ENCODE results near the gene ETV3.

ETV3 gene

DNA sequence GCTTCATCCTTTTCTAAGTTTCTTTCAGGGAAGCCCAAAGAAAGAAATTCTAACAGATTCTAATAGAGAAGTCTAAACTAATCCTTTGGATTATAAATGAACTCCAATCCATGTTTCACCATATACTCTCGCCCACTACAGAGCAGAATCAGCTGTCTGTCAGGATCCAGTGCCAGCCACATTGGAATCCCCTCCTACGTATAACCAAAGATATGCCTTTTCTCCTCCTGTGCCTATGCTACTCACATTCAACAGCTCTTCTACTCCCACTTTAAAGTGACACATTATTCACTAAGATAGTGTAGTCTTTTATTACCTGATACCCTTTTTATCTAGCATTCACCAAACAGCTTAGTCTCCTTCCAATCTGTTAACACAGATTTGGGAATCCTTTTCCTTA is 3.1 kb downstream of the ETV3 start:
- Histone ChIP-seq H3K9me3 (ENCODE audit: control insufficient read depth in 5 of 5, low read length in 5 of 5) (no peaks in the 10 kb centered on the region), H3K9ac (ENCODE audit: low read length in 5 of 5) (no peak overlapping the region), H3K36me3 (ENCODE audit: control insufficient read depth in 5 of 5, insufficient read depth in 5 of 5, low read length in 5 of 5) (peaks cover 54 to 60% (median 60%) of the 10 kb centered on the region in 5 donors), H3K27ac (ENCODE audit: low read depth, low read length) (no peak overlapping the region), H3K4me1 (ENCODE audit: control insufficient read depth in 5 of 5, insufficient read depth in 5 of 5, low read length in 5 of 5) (peaks cover 3 to 50% (median 32%) of the 10 kb centered on the region in 5 donors), H3K4me3 (ENCODE audit: low read depth in 1 of 5, low read length in 5 of 5) (no peak overlapping the region), H3K27me3 (ENCODE audit: control insufficient read depth in 5 of 5, insufficient read depth in 4 of 5, low read length in 5 of 5) (no peaks in the 10 kb centered on the region)

DNA sequence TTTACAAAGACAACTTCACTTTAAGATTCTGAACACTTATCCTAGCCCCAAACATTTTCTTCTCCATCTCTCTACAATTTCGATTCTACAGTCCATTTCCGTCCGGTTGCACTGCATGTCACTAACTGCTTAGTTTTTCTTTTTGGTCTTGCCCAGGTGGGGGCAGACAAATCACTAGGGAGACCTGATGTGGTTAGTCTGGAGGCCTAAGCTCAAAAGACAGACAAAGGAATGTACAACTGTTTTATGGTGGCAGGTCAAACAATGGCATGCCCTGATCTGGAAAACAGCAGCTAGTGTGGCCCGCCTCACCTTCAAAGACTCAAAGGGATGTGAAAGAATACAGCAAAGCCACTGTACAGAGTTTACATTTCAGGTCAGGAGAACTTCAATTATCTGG is 3.8 kb downstream of the ETV3 start:
- peaks cover 56 to 64% (median 61%) of the 10 kb centered on the region in 5 donors for H3K36me3 ChIP-seq (ENCODE audit: control insufficient read depth in 5 of 5, insufficient read depth in 5 of 5, low read length in 5 of 5)

DNA sequence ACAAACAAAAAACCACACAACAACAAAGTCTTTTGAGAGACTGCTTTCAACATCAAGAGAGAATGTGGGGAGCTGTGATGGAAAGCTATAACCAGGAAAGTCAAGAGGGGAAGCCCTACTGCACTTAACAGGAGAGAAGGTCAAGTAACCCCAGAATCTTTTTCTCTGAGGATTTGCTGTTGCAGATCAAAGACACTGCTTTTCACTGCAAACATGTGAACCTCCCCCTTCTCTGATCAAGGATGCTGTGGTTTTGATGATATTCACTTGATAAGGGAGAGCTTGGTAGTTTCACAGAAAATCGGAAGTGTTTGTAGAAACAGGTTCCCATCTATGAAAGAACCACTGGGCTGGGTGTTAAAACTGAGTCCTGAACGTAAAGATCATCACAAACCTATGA is 4.8 kb downstream of the ETV3 start:
- Histone ChIP-seq H3K4me3 (ENCODE audit: low read depth in 1 of 5, low read length in 5 of 5) (no peak overlapping the region), H3K9ac (ENCODE audit: low read length in 5 of 5) (no peak overlapping the region), H3K4me1 (ENCODE audit: control insufficient read depth in 5 of 5, insufficient read depth in 5 of 5, low read length in 5 of 5) (peaks cover 0 to 39% (median 22%) of the 10 kb centered on the region in 5 donors), H3K9me3 (ENCODE audit: control insufficient read depth in 5 of 5, low read length in 5 of 5) (no peaks in the 10 kb centered on the region), H3K27me3 (ENCODE audit: control insufficient read depth in 5 of 5, insufficient read depth in 4 of 5, low read length in 5 of 5) (no peaks in the 10 kb centered on the region), H3K27ac (ENCODE audit: low read depth, low read length) (no peak overlapping the region), H3K36me3 (ENCODE audit: control insufficient read depth in 5 of 5, insufficient read depth in 5 of 5, low read length in 5 of 5) (peaks cover 60 to 71% (median 61%) of the 10 kb centered on the region in 5 donors)

More for the DNA sequence above, 3.8 kb downstream of the ETV3 start:
- H3K4me1 ChIP-seq (ENCODE audit: control insufficient read depth in 5 of 5, insufficient read depth in 5 of 5, low read length in 5 of 5) = peaks cover 3 to 49% (median 30%) of the 10 kb centered on the region in 5 donors
- no peak overlapping the region for H3K27ac ChIP-seq (ENCODE audit: low read depth, low read length)
- no peak overlapping the region for H3K9ac ChIP-seq (ENCODE audit: low read length in 5 of 5)
- H3K27me3 ChIP-seq (ENCODE audit: control insufficient read depth in 5 of 5, insufficient read depth in 4 of 5, low read length in 5 of 5) = no peaks in the 10 kb centered on the region
- no peaks in the 10 kb centered on the region for H3K9me3 ChIP-seq (ENCODE audit: control insufficient read depth in 5 of 5, low read length in 5 of 5)
- no peak overlapping the region for H3K4me3 ChIP-seq (ENCODE audit: low read depth in 1 of 5, low read length in 5 of 5)

DNA sequence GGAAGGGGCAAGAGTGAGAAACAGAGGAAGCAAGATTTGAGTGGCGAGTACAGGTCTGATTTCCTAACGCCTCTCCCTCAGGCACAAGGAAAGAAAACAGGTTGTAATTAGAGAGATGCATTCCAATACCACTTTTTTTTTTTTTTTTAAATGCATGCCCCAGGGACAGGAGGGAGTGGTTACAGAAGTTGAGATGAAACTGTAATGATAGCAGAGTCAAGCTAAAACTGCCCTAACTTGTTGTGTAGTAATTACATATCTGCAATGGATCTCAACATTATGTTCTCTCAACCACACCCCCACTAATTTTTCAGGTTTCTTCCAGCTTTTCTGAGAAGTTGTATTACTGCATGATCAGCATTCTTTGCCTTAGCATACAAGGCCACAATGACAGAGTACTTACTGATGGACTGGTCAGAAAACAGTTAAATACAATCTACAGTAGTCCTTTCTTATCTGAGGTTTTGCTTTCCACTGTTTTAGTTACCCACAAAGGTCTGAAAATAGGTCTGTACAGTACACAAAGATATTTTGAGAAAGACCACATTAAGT is 5.5 kb downstream of the ETV3 start:
- no peak overlapping the region for H3K4me3 ChIP-seq (ENCODE audit: low read depth in 1 of 5, low read length in 5 of 5)
- H3K9me3 ChIP-seq (ENCODE audit: control insufficient read depth in 5 of 5, low read length in 5 of 5) = no peaks in the 10 kb centered on the region
- peaks cover 60 to 78% (median 61%) of the 10 kb centered on the region in 5 donors for H3K36me3 ChIP-seq (ENCODE audit: control insufficient read depth in 5 of 5, insufficient read depth in 5 of 5, low read length in 5 of 5)
- H3K27ac ChIP-seq (ENCODE audit: low read depth, low read length) = no peak overlapping the region
- H3K4me1 ChIP-seq (ENCODE audit: control insufficient read depth in 5 of 5, insufficient read depth in 5 of 5, low read length in 5 of 5) = peaks cover 0 to 40% (median 21%) of the 10 kb centered on the region in 5 donors
- H3K9ac ChIP-seq (ENCODE audit: low read length in 5 of 5) = no peak overlapping the region
- no peaks in the 10 kb centered on the region for H3K27me3 ChIP-seq (ENCODE audit: control insufficient read depth in 5 of 5, insufficient read depth in 4 of 5, low read length in 5 of 5)

DNA sequence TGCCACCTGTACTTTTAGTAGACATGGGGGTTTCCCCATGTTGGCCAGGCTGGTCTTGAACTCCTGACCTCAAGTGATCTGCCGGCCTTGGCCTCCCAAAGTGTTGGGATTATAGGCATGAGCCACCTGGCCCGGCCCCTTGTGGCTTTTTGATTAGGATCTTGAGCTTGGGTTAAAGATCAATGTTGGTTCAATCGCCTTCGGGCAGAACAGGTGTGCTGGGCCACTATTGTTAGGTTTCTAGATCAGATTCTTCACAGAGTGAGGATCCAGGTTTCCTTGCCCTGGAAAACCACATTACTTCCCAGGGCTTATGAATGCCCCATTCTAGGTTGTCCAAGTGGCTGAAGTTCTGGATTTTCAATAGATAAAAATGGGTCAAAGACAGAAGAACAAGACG is 6.1 kb downstream of the ETV3 start:
- H3K4me3 ChIP-seq (ENCODE audit: low read depth in 1 of 5, low read length in 5 of 5) = no peak overlapping the region
- H3K36me3 ChIP-seq (ENCODE audit: control insufficient read depth in 5 of 5, insufficient read depth in 5 of 5, low read length in 5 of 5) = peaks cover 60 to 84% (median 61%) of the 10 kb centered on the region in 5 donors
- H3K9ac ChIP-seq (ENCODE audit: low read length in 5 of 5) = no peak overlapping the region
- no peaks in the 10 kb centered on the region for H3K9me3 ChIP-seq (ENCODE audit: control insufficient read depth in 5 of 5, low read length in 5 of 5)
- H3K27me3 ChIP-seq (ENCODE audit: control insufficient read depth in 5 of 5, insufficient read depth in 4 of 5, low read length in 5 of 5) = no peaks in the 10 kb centered on the region
- H3K27ac ChIP-seq (ENCODE audit: low read depth, low read length) = no peak overlapping the region
- peaks cover 0 to 36% (median 17%) of the 10 kb centered on the region in 5 donors for H3K4me1 ChIP-seq (ENCODE audit: control insufficient read depth in 5 of 5, insufficient read depth in 5 of 5, low read length in 5 of 5)

DNA sequence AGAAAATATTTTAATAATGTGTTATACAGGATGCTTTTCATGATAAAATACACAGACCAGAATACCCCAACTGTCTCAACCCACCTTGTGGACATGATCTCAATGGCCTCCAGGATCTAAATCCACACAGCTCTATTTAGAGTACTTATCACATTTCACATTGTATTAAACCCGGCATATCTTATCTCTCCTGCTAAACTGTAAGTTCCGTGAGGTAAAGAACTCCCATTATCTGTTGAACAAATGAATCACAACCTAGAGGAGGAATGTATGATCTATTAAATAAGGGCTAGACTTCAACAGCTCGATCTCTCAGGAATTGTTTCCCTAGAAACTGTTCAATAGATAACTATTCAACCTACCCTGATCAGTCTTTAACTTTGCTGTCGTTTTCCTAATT is 6.9 kb downstream of the ETV3 start:
- Histone ChIP-seq H3K9ac (ENCODE audit: low read length in 5 of 5) (no peak overlapping the region), H3K9me3 (ENCODE audit: control insufficient read depth in 5 of 5, low read length in 5 of 5) (no peaks in the 10 kb centered on the region), H3K27me3 (ENCODE audit: control insufficient read depth in 5 of 5, insufficient read depth in 4 of 5, low read length in 5 of 5) (no peaks in the 10 kb centered on the region), H3K4me1 (ENCODE audit: control insufficient read depth in 5 of 5, insufficient read depth in 5 of 5, low read length in 5 of 5) (peaks cover 0 to 32% (median 12%) of the 10 kb centered on the region in 5 donors), H3K4me3 (ENCODE audit: low read depth in 1 of 5, low read length in 5 of 5) (no peak overlapping the region), H3K27ac (ENCODE audit: low read depth, low read length) (no peak overlapping the region), H3K36me3 (ENCODE audit: control insufficient read depth in 5 of 5, insufficient read depth in 5 of 5, low read length in 5 of 5) (peaks cover 61 to 92% (median 62%) of the 10 kb centered on the region in 5 donors)

DNA sequence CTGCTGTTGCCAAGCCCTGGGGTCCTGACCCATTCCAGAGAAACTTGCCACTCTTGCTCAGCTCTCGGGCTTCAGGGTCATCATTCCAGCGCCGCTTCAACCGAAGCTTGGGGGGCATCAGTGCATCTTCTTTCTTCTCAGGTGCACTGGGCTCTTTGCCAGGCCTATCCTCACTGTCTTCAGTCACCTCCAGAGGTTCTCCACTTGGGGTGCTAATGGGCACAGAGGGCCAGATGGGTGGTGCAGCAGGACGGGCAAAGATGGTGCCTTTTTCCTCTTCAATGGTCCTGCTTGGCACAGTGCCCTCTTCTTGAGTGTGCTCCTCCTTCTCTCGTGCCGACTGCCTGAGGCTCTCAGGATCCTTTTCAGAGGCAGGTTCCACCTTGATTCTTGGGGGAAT is 13.3 kb downstream of the ETV3 start:
- H3K9me3 ChIP-seq (ENCODE audit: control insufficient read depth in 5 of 5, low read length in 5 of 5) = no peaks in the 10 kb centered on the region
- no peak overlapping the region for H3K27ac ChIP-seq (ENCODE audit: low read depth, low read length)
- peaks cover 0 to 27% (median 25%) of the 10 kb centered on the region in 5 donors for H3K4me1 ChIP-seq (ENCODE audit: control insufficient read depth in 5 of 5, insufficient read depth in 5 of 5, low read length in 5 of 5)
- peaks cover 17 to 73% (median 34%) of the 10 kb centered on the region in 5 donors for H3K36me3 ChIP-seq (ENCODE audit: control insufficient read depth in 5 of 5, insufficient read depth in 5 of 5, low read length in 5 of 5)
- H3K9ac ChIP-seq (ENCODE audit: low read length in 5 of 5) = no peak overlapping the region
- no peaks in the 10 kb centered on the region for H3K27me3 ChIP-seq (ENCODE audit: control insufficient read depth in 5 of 5, insufficient read depth in 4 of 5, low read length in 5 of 5)
- H3K4me3 ChIP-seq (ENCODE audit: low read depth in 1 of 5, low read length in 5 of 5) = no peak overlapping the region

DNA sequence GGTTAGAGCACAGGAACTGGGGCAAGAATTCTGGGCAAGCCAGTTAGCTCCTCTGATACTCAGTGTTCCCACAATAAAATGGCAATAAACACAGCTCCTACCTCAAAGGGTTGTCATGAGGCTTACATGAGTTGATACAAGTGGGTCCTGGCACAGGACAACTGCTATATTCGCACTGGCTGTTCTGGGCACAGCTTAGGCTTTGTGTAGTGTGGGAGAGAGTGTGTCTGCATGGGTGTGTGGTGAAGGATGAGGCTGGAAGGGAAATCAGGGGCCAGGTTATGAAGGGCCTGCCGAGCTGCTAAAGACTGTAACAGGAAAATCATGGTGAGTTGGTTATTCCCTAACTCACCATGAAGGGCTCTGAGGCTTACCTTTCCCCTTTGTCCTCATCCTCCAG is 18.7 kb downstream of the ETV3 start:
- H3K9me3 ChIP-seq (ENCODE audit: control insufficient read depth in 5 of 5, low read length in 5 of 5) = no peaks in the 10 kb centered on the region
- H3K36me3 ChIP-seq (ENCODE audit: control insufficient read depth in 5 of 5, insufficient read depth in 5 of 5, low read length in 5 of 5) = peaks cover 5 to 26% (median 19%) of the 10 kb centered on the region in 5 donors
- peaks cover 0 to 3% (median 0%) of the 10 kb centered on the region in 5 donors for H3K27me3 ChIP-seq (ENCODE audit: control insufficient read depth in 5 of 5, insufficient read depth in 4 of 5, low read length in 5 of 5)
- H3K4me1 ChIP-seq (ENCODE audit: control insufficient read depth in 5 of 5, insufficient read depth in 5 of 5, low read length in 5 of 5) = peaks cover 0 to 19% (median 14%) of the 10 kb centered on the region in 5 donors
- H3K4me3 ChIP-seq (ENCODE audit: low read depth in 1 of 5, low read length in 5 of 5) = no peak overlapping the region
- H3K27ac ChIP-seq (ENCODE audit: low read depth, low read length) = no peak overlapping the region
- H3K9ac ChIP-seq (ENCODE audit: low read length in 5 of 5) = no peak overlapping the region

DNA sequence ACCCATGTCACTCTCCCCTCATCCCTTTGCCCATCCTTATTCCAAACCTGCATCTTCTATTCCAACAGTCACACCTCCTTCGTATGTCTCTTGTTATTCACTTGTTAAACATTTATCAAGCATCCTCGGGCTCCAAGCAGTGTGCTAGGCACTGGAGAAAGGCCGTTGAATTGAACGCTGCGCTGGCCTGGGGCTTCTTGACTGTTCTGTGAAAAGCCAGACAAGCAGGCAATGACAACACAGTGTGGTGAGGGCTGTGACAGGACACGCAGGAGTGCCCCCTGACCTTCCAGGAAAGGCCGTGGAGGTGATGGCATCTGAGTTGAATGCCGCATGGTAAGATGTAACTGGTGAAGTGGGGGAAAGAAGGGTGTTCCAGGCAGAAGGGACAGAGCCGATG is 19.2 kb downstream of the ETV3 start:
- Histone ChIP-seq H3K9me3 (ENCODE audit: control insufficient read depth in 5 of 5, low read length in 5 of 5) (no peaks in the 10 kb centered on the region), H3K27me3 (ENCODE audit: control insufficient read depth in 5 of 5, insufficient read depth in 4 of 5, low read length in 5 of 5) (peaks cover 0 to 6% (median 0%) of the 10 kb centered on the region in 5 donors), H3K4me1 (ENCODE audit: control insufficient read depth in 5 of 5, insufficient read depth in 5 of 5, low read length in 5 of 5) (peaks cover 0 to 14% (median 11%) of the 10 kb centered on the region in 5 donors), H3K9ac (ENCODE audit: low read length in 5 of 5) (no peak overlapping the region), H3K36me3 (ENCODE audit: control insufficient read depth in 5 of 5, insufficient read depth in 5 of 5, low read length in 5 of 5) (peaks cover 5 to 26% (median 18%) of the 10 kb centered on the region in 5 donors), H3K4me3 (ENCODE audit: low read depth in 1 of 5, low read length in 5 of 5) (no peak overlapping the region), H3K27ac (ENCODE audit: low read depth, low read length) (no peak overlapping the region)

DNA sequence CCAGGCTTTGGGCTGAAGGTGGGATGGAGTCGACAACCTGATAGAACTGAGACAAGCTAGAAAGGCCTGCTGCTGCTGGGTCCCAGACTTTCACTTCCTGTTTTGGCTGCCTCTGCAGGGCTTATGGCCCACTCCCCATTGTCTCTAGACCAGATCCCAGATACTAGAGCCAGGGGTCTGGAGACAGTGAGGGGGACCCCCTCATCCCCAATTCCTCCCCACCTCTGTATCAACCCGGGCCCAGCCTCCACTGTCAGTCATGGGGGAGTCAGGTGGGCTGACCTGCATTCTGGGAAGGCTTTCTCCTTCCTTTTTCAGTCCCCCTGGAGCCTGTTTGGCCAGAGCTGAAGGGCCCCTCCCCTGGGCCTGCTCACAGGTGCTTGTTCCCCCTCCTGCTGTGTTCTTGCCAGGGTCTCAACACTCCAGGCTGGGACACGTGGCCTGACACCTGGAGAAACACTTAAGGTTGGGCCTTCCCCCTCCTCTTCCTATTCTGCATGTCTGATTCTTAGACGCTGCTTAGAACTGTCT is 20.6 kb downstream of the ETV3 start:
- H3K9ac ChIP-seq (ENCODE audit: low read length in 5 of 5) = no peak overlapping the region

More for the DNA sequence above, 20.6 kb downstream of the ETV3 start:
- H3K36me3 ChIP-seq (ENCODE audit: control insufficient read depth in 5 of 5, insufficient read depth in 5 of 5, low read length in 5 of 5) = peaks cover 4 to 13% (median 5%) of the 10 kb centered on the region in 5 donors
- H3K27me3 ChIP-seq (ENCODE audit: control insufficient read depth in 5 of 5, insufficient read depth in 4 of 5, low read length in 5 of 5) = peaks cover 0 to 10% (median 3%) of the 10 kb centered on the region in 5 donors
- H3K4me1 ChIP-seq (ENCODE audit: control insufficient read depth in 5 of 5, insufficient read depth in 5 of 5, low read length in 5 of 5) = peaks cover 0 to 16% (median 6%) of the 10 kb centered on the region in 5 donors
- no peak overlapping the region for H3K4me3 ChIP-seq (ENCODE audit: low read depth in 1 of 5, low read length in 5 of 5)
- H3K27ac ChIP-seq (ENCODE audit: low read depth, low read length) = no peak overlapping the region
- H3K9me3 ChIP-seq (ENCODE audit: control insufficient read depth in 5 of 5, low read length in 5 of 5) = no peaks in the 10 kb centered on the region

Data from subcutaneous abdominal adipose tissue (tissue), 5 donors.